Stomach (tissue), 4 donors: ENCODE data around the gene KCNQ1.

Source experiments
- POLR2A ChIP-seq, 4 donors: fragments of 450-650 bp; IDR thresholded peaks; one replicate each; pipeline ENCODE4 v1.6.1; 2016; ENCODE audit warnings: antibody characterized with exemption in 4 of 4, control low read depth in 2 of 4, mild to moderate bottlenecking in 1 of 4, moderate library complexity in 1 of 4
- POLR2AphosphoS5 ChIP-seq, 3 donors: sonication (generic); formaldehyde crosslinking; IDR thresholded peaks; one replicate each; pipeline ENCODE4 v1.6.1; 2016; ENCODE audit warnings: antibody characterized with exemption in 3 of 3
- TF ChIP-seq, protein P1 (sequence below), 7 experiments: fragments of 450-650 bp in 4 of 7; fragments of 200-600 bp in 3 of 7; sonication (generic) in 3 of 7; IDR thresholded peaks; one replicate each; pipeline ENCODE4 v1.5.1; 2016 to 2019; ENCODE audit warnings: antibody characterized with exemption in 7 of 7, control low read depth in 2 of 7, mild to moderate bottlenecking in 1 of 7

DNA sequence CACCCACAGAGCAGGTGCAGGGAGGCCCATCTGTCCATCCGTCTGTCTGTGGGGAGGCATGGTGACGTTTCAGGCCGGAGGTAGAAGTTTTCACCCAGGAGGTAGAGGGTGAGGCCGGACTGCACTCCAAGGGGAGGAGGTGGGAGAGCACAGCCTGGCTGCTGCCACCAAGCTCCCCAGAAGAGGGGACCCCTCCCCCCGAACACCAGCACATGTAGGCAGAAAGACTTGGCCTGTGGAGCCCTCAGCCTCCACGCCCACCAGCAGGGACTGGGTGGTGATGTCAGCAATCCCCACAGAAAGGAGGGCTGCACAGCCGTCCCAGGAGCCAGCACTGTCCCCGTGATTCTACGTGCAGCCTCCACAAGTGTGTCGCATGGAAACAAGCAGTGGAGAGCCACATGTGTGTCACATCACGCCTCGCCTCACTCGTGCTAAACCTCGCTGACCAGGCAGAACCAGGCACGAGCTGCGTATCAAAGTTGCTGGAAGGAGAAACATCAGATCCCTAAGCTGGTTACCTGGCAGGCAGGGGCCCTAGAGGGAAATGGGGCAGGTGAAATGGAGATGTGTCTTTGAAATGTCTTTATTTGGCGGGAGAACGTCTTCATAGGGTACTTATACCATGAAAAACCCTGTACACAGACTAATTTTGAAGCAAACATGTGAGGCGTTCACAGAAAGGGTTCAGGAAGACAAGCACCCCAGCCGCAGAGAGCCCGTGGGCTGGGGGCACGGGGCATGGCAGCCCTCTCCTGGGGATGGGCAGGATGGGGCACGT is 391.7 kb downstream of the KCNQ1 start:
- TF ChIP-seq, protein P1, sequence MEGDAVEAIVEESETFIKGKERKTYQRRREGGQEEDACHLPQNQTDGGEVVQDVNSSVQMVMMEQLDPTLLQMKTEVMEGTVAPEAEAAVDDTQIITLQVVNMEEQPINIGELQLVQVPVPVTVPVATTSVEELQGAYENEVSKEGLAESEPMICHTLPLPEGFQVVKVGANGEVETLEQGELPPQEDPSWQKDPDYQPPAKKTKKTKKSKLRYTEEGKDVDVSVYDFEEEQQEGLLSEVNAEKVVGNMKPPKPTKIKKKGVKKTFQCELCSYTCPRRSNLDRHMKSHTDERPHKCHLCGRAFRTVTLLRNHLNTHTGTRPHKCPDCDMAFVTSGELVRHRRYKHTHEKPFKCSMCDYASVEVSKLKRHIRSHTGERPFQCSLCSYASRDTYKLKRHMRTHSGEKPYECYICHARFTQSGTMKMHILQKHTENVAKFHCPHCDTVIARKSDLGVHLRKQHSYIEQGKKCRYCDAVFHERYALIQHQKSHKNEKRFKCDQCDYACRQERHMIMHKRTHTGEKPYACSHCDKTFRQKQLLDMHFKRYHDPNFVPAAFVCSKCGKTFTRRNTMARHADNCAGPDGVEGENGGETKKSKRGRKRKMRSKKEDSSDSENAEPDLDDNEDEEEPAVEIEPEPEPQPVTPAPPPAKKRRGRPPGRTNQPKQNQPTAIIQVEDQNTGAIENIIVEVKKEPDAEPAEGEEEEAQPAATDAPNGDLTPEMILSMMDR (IDR thresholded peaks at IDR 0.05), result no peak
- TF ChIP-seq POLR2A (IDR thresholded peaks at IDR 0.05) (no peak), POLR2AphosphoS5 (IDR thresholded peaks at IDR 0.05) (no peak)
